Karpas-422 (cell line): ENCODE measurements around the gene ARHGAP22. TPM values are rescaled to one million over a fixed set of nuclear protein-coding genes. Genes with fewer than 3 reads are reported as not detected.

Experiments
- DNase-seq: peaks from one replicate; pipeline ENCODE4 v3.0.0-alpha.2; 2015
- H2AFZ ChIP-seq: fragments of 200-600 bp; sonication (generic); 2 replicates; pipeline ENCODE4 v1.6.1; 2014; ENCODE audit warnings: antibody characterized with exemption, low read length, mixed read lengths
- H3K27ac ChIP-seq: fragments of 200-600 bp; sonication (generic); 2 replicates; pipeline ENCODE4 v1.5.1; 2014; ENCODE audit warnings: mild to moderate bottlenecking, low read length, moderate library complexity
- H3K27me3 ChIP-seq: fragments of 200-600 bp; sonication (generic); 2 replicates; pipeline ENCODE4 v1.6.1; 2014; ENCODE audit warnings: low read length, mixed read lengths
- H3K36me3 ChIP-seq: fragments of 200-600 bp; sonication (generic); 2 replicates; pipeline ENCODE4 v1.6.1; 2014; ENCODE audit warnings: low read length, mixed read lengths; ENCODE audit not compliant: insufficient read depth
- H3K4me1 ChIP-seq: fragments of 200-600 bp; sonication (generic); 2 replicates; pipeline ENCODE4 v1.6.1; 2014; ENCODE audit warnings: mild to moderate bottlenecking, low read length, mixed read lengths
- H3K4me2 ChIP-seq: fragments of 200-600 bp; sonication (generic); 2 replicates; pipeline ENCODE4 v1.6.1; 2014; ENCODE audit warnings: low read length, low read depth, mild to moderate bottlenecking; ENCODE audit not compliant: poor library complexity, severe bottlenecking
- H3K4me3 ChIP-seq: fragments of 200-600 bp; sonication (generic); 2 replicates; pipeline ENCODE4 v1.5.1; 2014; ENCODE audit warnings: mild to moderate bottlenecking, antibody characterized with exemption, low read length, mixed read lengths
- H3K79me2 ChIP-seq: fragments of 200-600 bp; sonication (generic); 2 replicates; pipeline ENCODE4 v1.6.1; 2014; ENCODE audit warnings: mild to moderate bottlenecking, low read length, mixed read lengths
- H3K9ac ChIP-seq: fragments of 200-600 bp; sonication (generic); 2 replicates; pipeline ENCODE4 v1.6.0; 2014; ENCODE audit warnings: low read length
- H3K9me2 ChIP-seq: fragments of 200-600 bp; sonication (generic), shearing (Covaris generic); replicated peaks from 2 replicates; pipeline ENCODE4 v1.6.0; 2014; ENCODE audit warnings: mild to moderate bottlenecking, low read length, moderate library complexity; ENCODE audit not compliant: insufficient read depth
- H3K9me3 ChIP-seq: fragments of 300-700, 200-600 bp; sonication (generic); 2 replicates; pipeline ENCODE4 v1.6.1; 2014; ENCODE audit warnings: low read length, mixed read lengths
- H4K20me1 ChIP-seq: fragments of 200-600 bp; sonication (generic); 2 replicates; pipeline ENCODE4 v1.6.1; 2014; ENCODE audit warnings: mild to moderate bottlenecking, antibody characterized with exemption, low read length, low read depth; ENCODE audit not compliant: insufficient read depth
- total RNA-seq: library from RNA; depleted of rRNA; stranded (reverse); fragments of >200 nt; shearing (Covaris generic); gene quantifications from 2 replicates; pipeline ENCODE4 v1.2.3, GENCODE V29; 2014; ENCODE audit warnings: low replicate concordance

ARHGAP22 gene
- total RNA-seq, 1 experiment from 2014 or later: 0.07 TPM

- H3K79me2 ChIP-seq: no peaks in the 10 kb centered on the region
- H3K4me3 ChIP-seq: no peak overlapping the region
- no peak for DNase-seq
- no peaks in the 10 kb centered on the region for H3K9me2 ChIP-seq
- H2AFZ ChIP-seq: no peak overlapping the region
- H3K27ac ChIP-seq: no peak overlapping the region
- peaks cover 3% of the 10 kb centered on the region; the same call in 1 of the 2 replicates for H3K9me3 ChIP-seq
- no peak overlapping the region for H3K4me2 ChIP-seq
- no peaks in the 10 kb centered on the region for H3K4me1 ChIP-seq
- H3K9ac ChIP-seq: no peak overlapping the region
- no peaks in the 10 kb centered on the region for H4K20me1 ChIP-seq
- H3K27me3 ChIP-seq: no peaks in the 10 kb centered on the region
- H3K36me3 ChIP-seq: no peaks in the 10 kb centered on the region
These were observed 84.7 kb downstream of the ARHGAP22 start for GRCh38 chr10:48520184-48520506.

- Histone ChIP-seq H3K4me1 (no peaks in the 10 kb centered on the region), H4K20me1 (no peaks in the 10 kb centered on the region), H3K4me3 (no peak overlapping the region), H2AFZ (no peak overlapping the region), H3K4me2 (no peak overlapping the region), H3K9ac (no peak overlapping the region), H3K36me3 (no peaks in the 10 kb centered on the region), H3K9me3 (peaks cover 7% of the 10 kb centered on the region; the same call in 1 of the 2 replicates), H3K27ac (no peak overlapping the region), H3K27me3 (no peaks in the 10 kb centered on the region), H3K79me2 (no peaks in the 10 kb centered on the region), H3K9me2 (no peaks in the 10 kb centered on the region)
- DNase-seq: no peak
These were observed 85.2 kb downstream of the ARHGAP22 start for GRCh38 chr10:48519481-48520183.

- H3K9ac ChIP-seq: no peak overlapping the region
- H3K9me2 ChIP-seq: no peaks in the 10 kb centered on the region
- peaks cover 7% of the 10 kb centered on the region; the same call in 1 of the 2 replicates for H3K9me3 ChIP-seq
- no peaks in the 10 kb centered on the region for H4K20me1 ChIP-seq
- no peak overlapping the region for H3K4me2 ChIP-seq
- DNase-seq: no peak
- no peaks in the 10 kb centered on the region for H3K36me3 ChIP-seq
- no peak overlapping the region for H2AFZ ChIP-seq
- no peak overlapping the region for H3K4me3 ChIP-seq
- no peaks in the 10 kb centered on the region for H3K27me3 ChIP-seq
- H3K27ac ChIP-seq: no peak overlapping the region
- H3K4me1 ChIP-seq: no peaks in the 10 kb centered on the region
- H3K79me2 ChIP-seq: no peaks in the 10 kb centered on the region
These were observed 85.9 kb downstream of the ARHGAP22 start for GRCh38 chr10:48518986-48519385.

GRCh38 chr10:48517911-48518811 lies 86.7 kb downstream of the ARHGAP22 start:
- Histone ChIP-seq H3K4me3 (no peak overlapping the region), H3K36me3 (no peaks in the 10 kb centered on the region), H4K20me1 (no peaks in the 10 kb centered on the region), H3K9me3 (peaks cover 7% of the 10 kb centered on the region; the same call in 1 of the 2 replicates), H3K9me2 (no peaks in the 10 kb centered on the region), H3K4me1 (no peaks in the 10 kb centered on the region), H3K9ac (no peak overlapping the region), H3K4me2 (no peak overlapping the region), H3K27ac (no peak overlapping the region), H3K79me2 (no peaks in the 10 kb centered on the region), H3K27me3 (no peaks in the 10 kb centered on the region), H2AFZ (no peak overlapping the region)
- DNase-seq: no peak

GRCh38 chr10:48517482-48517881 lies 87.4 kb downstream of the ARHGAP22 start:
- Histone ChIP-seq H3K79me2 (no peaks in the 10 kb centered on the region), H3K4me2 (no peak overlapping the region), H3K4me3 (no peak overlapping the region), H3K36me3 (no peaks in the 10 kb centered on the region), H3K9ac (no peak overlapping the region), H3K9me2 (no peaks in the 10 kb centered on the region), H3K9me3 (peaks cover 7% of the 10 kb centered on the region; the same call in 1 of the 2 replicates), H2AFZ (no peak overlapping the region), H3K27ac (no peak overlapping the region), H4K20me1 (no peaks in the 10 kb centered on the region), H3K27me3 (no peaks in the 10 kb centered on the region), H3K4me1 (no peaks in the 10 kb centered on the region)
- no peak for DNase-seq

GRCh38 chr10:48516911-48517310 lies 88.0 kb downstream of the ARHGAP22 start:
- Histone ChIP-seq H3K4me2 (no peak overlapping the region), H3K4me3 (no peak overlapping the region), H3K27ac (no peak overlapping the region), H3K4me1 (no peaks in the 10 kb centered on the region), H4K20me1 (no peaks in the 10 kb centered on the region), H3K27me3 (no peaks in the 10 kb centered on the region), H3K79me2 (no peaks in the 10 kb centered on the region), H3K9me2 (no peaks in the 10 kb centered on the region), H3K9me3 (peaks cover 7% of the 10 kb centered on the region; the same call in 1 of the 2 replicates), H3K36me3 (no peaks in the 10 kb centered on the region), H2AFZ (no peak overlapping the region), H3K9ac (no peak overlapping the region)
- no peak for DNase-seq

- Histone ChIP-seq H2AFZ (no peak overlapping the region), H3K79me2 (no peaks in the 10 kb centered on the region), H3K9me3 (peaks cover 7% of the 10 kb centered on the region; the same call in 1 of the 2 replicates), H3K4me2 (no peak overlapping the region), H3K27ac (no peak overlapping the region), H3K4me1 (no peaks in the 10 kb centered on the region), H4K20me1 (no peaks in the 10 kb centered on the region), H3K4me3 (no peak overlapping the region), H3K36me3 (no peaks in the 10 kb centered on the region), H3K9ac (no peak overlapping the region), H3K9me2 (no peaks in the 10 kb centered on the region), H3K27me3 (no peaks in the 10 kb centered on the region)
- DNase-seq: no peak
These were observed 90.0 kb downstream of the ARHGAP22 start for GRCh38 chr10:48514916-48515315.

- H2AFZ ChIP-seq: no peak overlapping the region
- H3K27me3 ChIP-seq: no peaks in the 10 kb centered on the region
- no peak overlapping the region for H3K4me3 ChIP-seq
- no peaks in the 10 kb centered on the region for H4K20me1 ChIP-seq
- H3K9ac ChIP-seq: no peak overlapping the region
- peaks cover 7% of the 10 kb centered on the region; the same call in 1 of the 2 replicates for H3K9me3 ChIP-seq
- H3K27ac ChIP-seq: no peak overlapping the region
- H3K4me2 ChIP-seq: no peak overlapping the region
- no peaks in the 10 kb centered on the region for H3K36me3 ChIP-seq
- no peaks in the 10 kb centered on the region for H3K9me2 ChIP-seq
- H3K79me2 ChIP-seq: no peaks in the 10 kb centered on the region
- DNase-seq: no peak
- no peaks in the 10 kb centered on the region for H3K4me1 ChIP-seq
These were observed 90.6 kb downstream of the ARHGAP22 start for GRCh38 chr10:48514255-48514654.
